Measurements from ENCODE around the gene FOXD4L6.
"Not testable (repeated sequence)": the region's sequence is repeated elsewhere in the genome, so short reads cannot be mapped to it uniquely, and the experiment has no call there.

Gene FOXD4L6

DNA sequence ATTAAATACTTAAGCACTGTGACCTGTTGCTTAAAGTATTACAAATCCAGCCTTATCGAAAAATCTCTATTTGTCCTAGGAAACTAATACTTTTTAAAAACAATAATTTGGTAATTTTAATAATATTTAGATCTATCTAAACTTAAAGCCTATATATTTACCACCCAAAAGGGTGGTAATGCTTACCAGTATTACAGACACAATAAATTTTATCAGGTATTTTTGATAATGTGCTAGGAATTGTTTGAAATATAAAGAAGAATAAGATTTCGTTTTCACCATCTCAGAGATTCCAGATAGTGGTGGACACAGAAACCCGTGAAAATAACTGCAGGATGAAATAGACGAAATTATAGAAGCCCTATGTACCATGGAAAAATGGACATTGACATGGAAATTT is 7.8 kb downstream of the FOXD4L6 start:
- not testable (repeated sequence) for H3K9ac ChIP-seq; H4K20me1 ChIP-seq (ENCODE audit: insufficient read depth); H3K27me3 ChIP-seq (ENCODE audit: insufficient read depth, low read depth); H3K4me2 ChIP-seq; H3K36me3 ChIP-seq (ENCODE audit: insufficient read depth); H3K4me1 ChIP-seq (ENCODE audit: low read depth, poor library complexity, severe bottlenecking); H3K27ac ChIP-seq; H3K4me3 ChIP-seq (IDR thresholded peaks at IDR 0.05; ENCODE audit: insufficient read depth, low read depth, low read length); H2AFZ ChIP-seq (ENCODE audit: low read depth); H3K79me2 ChIP-seq (ENCODE audit: insufficient read depth, low read depth)

- H3K27ac ChIP-seq; H3K4me1 ChIP-seq (ENCODE audit: low read depth, poor library complexity, severe bottlenecking); H3K4me3 ChIP-seq (IDR thresholded peaks at IDR 0.05; ENCODE audit: insufficient read depth, low read depth, low read length); H3K79me2 ChIP-seq (ENCODE audit: insufficient read depth, low read depth); H3K36me3 ChIP-seq (ENCODE audit: insufficient read depth); H3K27me3 ChIP-seq (ENCODE audit: insufficient read depth, low read depth); H2AFZ ChIP-seq (ENCODE audit: low read depth); H4K20me1 ChIP-seq (ENCODE audit: insufficient read depth); H3K4me2 ChIP-seq; H3K9ac ChIP-seq: not testable (repeated sequence)
Measured at GRCh38 chr9:41119719-41120118, 8.8 kb downstream of the FOXD4L6 start.

DNA sequence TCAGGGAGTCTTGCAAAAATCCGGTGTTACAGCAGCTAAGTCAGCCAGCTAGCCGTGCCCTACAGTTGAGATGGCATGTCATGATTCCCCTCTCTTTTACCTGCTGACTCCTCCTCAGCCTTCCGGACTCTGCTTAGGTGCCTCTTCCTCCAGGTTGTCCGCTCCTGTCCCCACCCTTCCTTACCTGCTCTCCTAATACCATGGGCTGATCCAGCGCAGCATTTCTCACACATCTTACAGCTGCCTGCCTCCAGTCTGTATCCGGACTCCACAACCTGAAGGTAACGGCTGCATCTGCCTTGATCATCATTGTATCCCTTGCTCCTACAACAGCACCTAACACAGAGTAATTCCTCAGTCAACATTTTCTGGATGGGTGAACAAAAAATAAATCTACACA is 9.2 kb downstream of the FOXD4L6 start:
- H3K4me2 ChIP-seq; H3K79me2 ChIP-seq (ENCODE audit: insufficient read depth, low read depth); H4K20me1 ChIP-seq (ENCODE audit: insufficient read depth); H3K4me1 ChIP-seq (ENCODE audit: low read depth, poor library complexity, severe bottlenecking); H2AFZ ChIP-seq (ENCODE audit: low read depth); H3K27me3 ChIP-seq (ENCODE audit: insufficient read depth, low read depth); H3K27ac ChIP-seq; H3K36me3 ChIP-seq (ENCODE audit: insufficient read depth); H3K9ac ChIP-seq; H3K4me3 ChIP-seq (IDR thresholded peaks at IDR 0.05; ENCODE audit: insufficient read depth, low read depth, low read length): not testable (repeated sequence)

DNA sequence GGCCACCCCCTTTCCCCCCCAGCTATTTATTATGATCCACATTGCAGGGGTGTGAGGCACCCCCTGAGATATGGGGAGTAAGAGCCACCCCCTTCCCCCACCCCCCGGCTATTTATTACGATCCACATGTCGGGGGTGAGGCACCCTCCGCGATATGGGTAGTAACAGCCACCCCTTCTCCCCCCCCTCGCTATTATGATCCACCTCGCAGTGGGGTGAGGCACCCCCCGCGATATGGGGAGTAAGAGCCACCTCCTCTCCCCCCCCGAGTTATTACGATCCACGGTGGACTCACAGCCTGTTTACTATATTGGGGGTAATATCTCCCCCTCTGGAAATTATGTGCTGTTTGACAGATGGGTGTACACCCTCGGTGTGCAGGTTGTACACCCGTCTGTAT is 15.1 kb downstream of the FOXD4L6 start:
- H3K9ac ChIP-seq; H3K4me3 ChIP-seq (IDR thresholded peaks at IDR 0.05; ENCODE audit: insufficient read depth, low read depth, low read length): not testable (repeated sequence)

DNA sequence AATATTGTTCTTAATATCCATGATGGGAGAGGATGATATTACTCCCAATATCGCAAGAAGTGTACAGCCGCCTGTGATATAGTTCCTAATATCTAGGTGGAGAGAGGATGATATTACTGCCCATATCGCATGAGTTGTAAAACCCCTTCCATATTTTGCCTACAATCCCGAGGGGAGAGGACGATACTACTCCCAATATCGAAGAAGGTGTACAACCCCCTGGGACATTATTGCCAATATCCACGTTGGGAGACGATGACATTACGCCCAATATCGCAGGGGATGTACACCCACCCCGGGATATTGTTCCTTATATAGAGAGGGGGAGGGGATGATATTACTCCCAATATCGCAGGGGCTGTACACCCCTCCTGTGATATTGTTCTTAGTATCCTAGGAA is 17.1 kb downstream of the FOXD4L6 start:
- H3K4me1 ChIP-seq (ENCODE audit: low read depth, poor library complexity, severe bottlenecking): not testable (repeated sequence)

More for the DNA sequence above, 15.1 kb downstream of the FOXD4L6 start:
- not testable (repeated sequence) for H3K27me3 ChIP-seq (ENCODE audit: insufficient read depth, low read depth); H3K4me2 ChIP-seq; H3K36me3 ChIP-seq (ENCODE audit: insufficient read depth); H3K79me2 ChIP-seq (ENCODE audit: insufficient read depth, low read depth); H3K27ac ChIP-seq; H4K20me1 ChIP-seq (ENCODE audit: insufficient read depth); H3K4me1 ChIP-seq (ENCODE audit: low read depth, poor library complexity, severe bottlenecking); H2AFZ ChIP-seq (ENCODE audit: low read depth)

GRCh38 chr9:41110913-41111312 is 17.6 kb downstream of the FOXD4L6 start:
- H2AFZ ChIP-seq (ENCODE audit: low read depth); H4K20me1 ChIP-seq (ENCODE audit: insufficient read depth); H3K4me2 ChIP-seq; H3K4me3 ChIP-seq (IDR thresholded peaks at IDR 0.05; ENCODE audit: insufficient read depth, low read depth, low read length); H3K27me3 ChIP-seq (ENCODE audit: insufficient read depth, low read depth); H3K79me2 ChIP-seq (ENCODE audit: insufficient read depth, low read depth); H3K27ac ChIP-seq; H3K36me3 ChIP-seq (ENCODE audit: insufficient read depth); H3K9ac ChIP-seq; H3K4me1 ChIP-seq (ENCODE audit: low read depth, poor library complexity, severe bottlenecking): not testable (repeated sequence)

More for the DNA sequence above, 17.1 kb downstream of the FOXD4L6 start:
- H3K27ac ChIP-seq; H3K36me3 ChIP-seq (ENCODE audit: insufficient read depth); H3K4me3 ChIP-seq (IDR thresholded peaks at IDR 0.05; ENCODE audit: insufficient read depth, low read depth, low read length); H4K20me1 ChIP-seq (ENCODE audit: insufficient read depth); H3K4me2 ChIP-seq; H3K27me3 ChIP-seq (ENCODE audit: insufficient read depth, low read depth); H3K79me2 ChIP-seq (ENCODE audit: insufficient read depth, low read depth); H2AFZ ChIP-seq (ENCODE audit: low read depth); H3K9ac ChIP-seq: not testable (repeated sequence)

DNA sequence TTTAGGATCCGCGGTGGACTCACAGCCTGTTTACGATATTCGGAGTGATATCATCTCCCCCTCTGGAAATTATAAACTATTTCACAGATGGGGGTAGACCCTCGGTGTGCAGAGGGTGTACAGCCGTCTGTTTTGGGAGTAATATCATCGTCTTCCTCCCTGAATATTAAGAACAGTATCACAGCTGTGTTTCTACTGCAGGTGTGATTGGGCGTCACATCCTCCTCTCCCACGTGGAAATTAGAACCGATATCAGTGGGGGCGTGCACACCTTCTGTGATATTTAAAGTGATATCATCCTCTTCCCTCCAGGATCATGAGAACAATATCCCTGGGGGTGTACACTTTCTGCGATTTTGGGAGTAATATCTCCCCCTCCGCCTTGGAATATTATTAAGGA is 19.2 kb downstream of the FOXD4L6 start:
- not testable (repeated sequence) for H3K4me3 ChIP-seq (IDR thresholded peaks at IDR 0.05; ENCODE audit: insufficient read depth, low read depth, low read length); H3K27ac ChIP-seq; H3K9ac ChIP-seq; H3K4me1 ChIP-seq (ENCODE audit: low read depth, poor library complexity, severe bottlenecking); H3K79me2 ChIP-seq (ENCODE audit: insufficient read depth, low read depth); H3K36me3 ChIP-seq (ENCODE audit: insufficient read depth); H2AFZ ChIP-seq (ENCODE audit: low read depth); H4K20me1 ChIP-seq (ENCODE audit: insufficient read depth); H3K4me2 ChIP-seq; H3K27me3 ChIP-seq (ENCODE audit: insufficient read depth, low read depth)

DNA sequence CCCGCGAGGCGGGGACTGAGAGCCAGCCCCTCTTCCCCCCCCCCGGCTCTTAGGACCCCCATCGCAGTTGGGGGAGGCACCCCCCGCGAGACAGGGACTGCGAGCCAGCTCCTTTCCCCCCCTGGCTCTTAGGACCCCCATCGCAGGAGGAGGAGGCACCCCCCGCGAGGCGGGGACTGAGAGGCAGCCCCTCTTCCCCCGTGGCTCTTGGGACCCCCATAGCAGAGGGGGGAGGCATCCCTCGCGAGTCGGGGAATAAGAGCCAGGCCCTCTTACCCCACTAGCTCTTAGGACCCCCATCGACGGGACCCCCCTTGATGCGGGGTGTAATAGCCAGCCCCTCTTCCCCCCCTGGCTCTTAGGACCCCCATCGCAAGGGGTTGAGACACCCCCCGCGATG is 19.7 kb downstream of the FOXD4L6 start:
- H4K20me1 ChIP-seq (ENCODE audit: insufficient read depth); H2AFZ ChIP-seq (ENCODE audit: low read depth); H3K27ac ChIP-seq; H3K36me3 ChIP-seq (ENCODE audit: insufficient read depth); H3K4me1 ChIP-seq (ENCODE audit: low read depth, poor library complexity, severe bottlenecking); H3K27me3 ChIP-seq (ENCODE audit: insufficient read depth, low read depth); H3K9ac ChIP-seq; H3K4me3 ChIP-seq (IDR thresholded peaks at IDR 0.05; ENCODE audit: insufficient read depth, low read depth, low read length); H3K4me2 ChIP-seq; H3K79me2 ChIP-seq (ENCODE audit: insufficient read depth, low read depth): not testable (repeated sequence)

DNA sequence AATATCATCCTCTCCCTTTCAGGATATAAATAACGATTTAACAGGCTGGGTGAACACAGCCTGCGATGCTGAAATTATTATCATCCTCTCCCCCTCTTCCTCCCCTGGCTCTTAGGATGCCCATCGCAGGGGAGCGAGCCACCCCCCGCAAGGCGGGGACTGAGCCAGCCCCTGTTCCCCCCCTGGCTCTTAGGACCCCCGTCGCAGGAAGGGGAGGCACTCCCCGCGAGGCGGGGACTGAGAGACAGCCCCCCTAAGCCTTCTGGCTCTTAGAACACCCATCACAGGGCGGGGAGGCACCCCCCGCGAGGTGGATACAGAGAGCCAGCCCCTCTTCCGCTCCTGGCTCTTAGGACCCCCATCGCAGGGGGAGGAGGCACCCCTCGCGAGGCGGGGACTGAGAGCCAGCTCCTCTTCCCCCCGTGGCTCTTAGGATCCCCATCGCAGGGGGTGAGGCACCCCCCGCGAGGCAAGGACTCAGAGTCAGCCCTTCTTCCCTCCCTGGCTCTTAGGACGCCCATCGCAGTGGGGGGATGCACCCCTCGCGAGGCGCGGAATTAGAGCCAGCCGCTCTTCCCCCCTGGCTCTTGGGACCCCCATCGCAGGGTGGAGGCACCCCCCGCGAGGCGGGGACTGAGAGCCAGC is 21.9 kb downstream of the FOXD4L6 start:
- not testable (repeated sequence) for H3K27me3 ChIP-seq (ENCODE audit: insufficient read depth, low read depth); H3K4me1 ChIP-seq (ENCODE audit: low read depth, poor library complexity, severe bottlenecking); H3K9ac ChIP-seq; H3K27ac ChIP-seq; H3K4me2 ChIP-seq; H4K20me1 ChIP-seq (ENCODE audit: insufficient read depth); H3K36me3 ChIP-seq (ENCODE audit: insufficient read depth); H2AFZ ChIP-seq (ENCODE audit: low read depth); H3K79me2 ChIP-seq (ENCODE audit: insufficient read depth, low read depth); H3K4me3 ChIP-seq (IDR thresholded peaks at IDR 0.05; ENCODE audit: insufficient read depth, low read depth, low read length)

DNA sequence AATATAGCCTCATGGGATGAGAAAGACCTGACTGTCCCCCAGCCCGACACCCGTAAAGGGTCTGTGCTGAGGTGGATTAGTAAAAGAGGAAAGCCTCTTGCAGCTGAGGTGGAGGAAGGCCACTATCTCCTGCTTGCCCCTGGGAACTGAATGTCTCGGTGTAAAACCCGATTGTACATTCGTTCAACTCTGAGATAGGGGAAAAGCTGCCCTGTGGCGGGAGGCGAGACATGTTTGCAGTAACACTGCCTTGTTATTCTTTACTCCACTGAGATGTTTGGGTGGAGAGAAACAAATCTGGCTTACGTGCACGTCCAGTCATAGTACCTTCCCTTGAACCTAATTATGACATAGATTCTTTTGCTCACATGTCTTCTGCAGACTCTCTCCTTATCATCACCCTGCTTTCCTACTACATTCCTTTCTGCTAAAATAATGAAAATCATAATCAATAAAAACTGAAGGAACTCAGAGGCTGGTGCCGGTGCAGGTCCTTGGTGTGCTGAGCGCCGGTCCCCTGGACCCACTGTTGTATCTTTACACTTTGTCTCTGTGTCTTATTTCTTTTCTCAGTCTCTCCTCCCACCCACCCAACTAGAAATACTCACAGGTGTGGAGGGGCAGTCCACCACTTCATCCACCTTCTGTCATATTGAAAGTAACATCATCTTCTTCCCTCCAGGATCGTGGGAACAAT is 22.8 kb downstream of the FOXD4L6 start:
- H4K20me1 ChIP-seq (ENCODE audit: insufficient read depth); H3K4me3 ChIP-seq (IDR thresholded peaks at IDR 0.05; ENCODE audit: insufficient read depth, low read depth, low read length); H3K4me1 ChIP-seq (ENCODE audit: low read depth, poor library complexity, severe bottlenecking); H3K9ac ChIP-seq; H2AFZ ChIP-seq (ENCODE audit: low read depth); H3K4me2 ChIP-seq; H3K27me3 ChIP-seq (ENCODE audit: insufficient read depth, low read depth); H3K27ac ChIP-seq; H3K79me2 ChIP-seq (ENCODE audit: insufficient read depth, low read depth); H3K36me3 ChIP-seq (ENCODE audit: insufficient read depth): not testable (repeated sequence)
